ENCODE measurements around the gene HSCB.
A peak's percentile ranks its signal among the peaks of the same experiment; 100 is the strongest.
"Not testable (repeated sequence)": the region's sequence is repeated elsewhere in the genome, so short reads cannot be mapped to it uniquely, and the experiment has no call there.

The HSCB gene, protein sequence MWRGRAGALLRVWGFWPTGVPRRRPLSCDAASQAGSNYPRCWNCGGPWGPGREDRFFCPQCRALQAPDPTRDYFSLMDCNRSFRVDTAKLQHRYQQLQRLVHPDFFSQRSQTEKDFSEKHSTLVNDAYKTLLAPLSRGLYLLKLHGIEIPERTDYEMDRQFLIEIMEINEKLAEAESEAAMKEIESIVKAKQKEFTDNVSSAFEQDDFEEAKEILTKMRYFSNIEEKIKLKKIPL

DNA sequence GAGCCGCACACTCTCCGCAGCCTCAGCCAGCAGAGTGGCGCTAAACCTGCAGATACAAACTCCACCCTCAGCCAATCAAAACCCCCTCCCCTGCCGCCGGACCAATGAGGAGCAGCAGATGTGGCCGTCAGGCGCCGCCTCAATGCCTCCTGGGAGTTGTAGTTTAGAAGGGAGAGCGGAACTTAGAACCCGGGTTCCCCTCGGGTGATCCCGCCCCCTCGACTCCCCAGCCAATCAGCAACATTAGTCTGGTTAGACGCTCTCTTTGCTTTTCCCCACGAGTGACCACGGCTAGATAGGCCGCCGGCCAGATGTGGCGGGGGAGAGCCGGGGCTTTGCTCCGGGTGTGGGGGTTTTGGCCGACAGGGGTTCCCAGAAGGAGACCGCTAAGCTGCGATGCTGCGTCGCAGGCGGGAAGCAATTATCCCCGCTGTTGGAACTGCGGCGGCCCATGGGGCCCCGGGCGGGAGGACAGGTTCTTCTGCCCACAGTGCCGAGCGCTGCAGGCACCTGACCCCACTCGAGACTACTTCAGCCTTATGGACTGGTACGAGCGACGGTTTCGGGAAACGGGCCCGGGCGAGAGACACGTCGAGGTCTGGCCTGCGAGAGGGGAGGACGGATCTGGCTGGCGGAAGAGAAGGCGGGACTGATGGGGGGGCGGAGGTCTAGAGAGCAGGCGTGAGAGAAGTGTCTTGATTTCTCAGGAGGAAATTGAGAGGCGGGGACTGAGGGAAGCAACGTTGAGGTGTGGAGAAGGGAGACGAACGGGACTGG, at the start of gene HSCB, which contains the start of gene CHEK2:
Gene HSCB, plus strand, starts transcription at position 255 of the 777 bp plus-strand sequence. Its CDS starts 57 bp downstream, at position 312.
Gene CHEK2, minus strand, starts transcription at position 36 of the 777 bp plus-strand sequence. CDS start 7,099 bp downstream, outside the sequence.
- peak; percentile 95 for DNase-seq (ENCODE audit: low read depth)

DNA sequence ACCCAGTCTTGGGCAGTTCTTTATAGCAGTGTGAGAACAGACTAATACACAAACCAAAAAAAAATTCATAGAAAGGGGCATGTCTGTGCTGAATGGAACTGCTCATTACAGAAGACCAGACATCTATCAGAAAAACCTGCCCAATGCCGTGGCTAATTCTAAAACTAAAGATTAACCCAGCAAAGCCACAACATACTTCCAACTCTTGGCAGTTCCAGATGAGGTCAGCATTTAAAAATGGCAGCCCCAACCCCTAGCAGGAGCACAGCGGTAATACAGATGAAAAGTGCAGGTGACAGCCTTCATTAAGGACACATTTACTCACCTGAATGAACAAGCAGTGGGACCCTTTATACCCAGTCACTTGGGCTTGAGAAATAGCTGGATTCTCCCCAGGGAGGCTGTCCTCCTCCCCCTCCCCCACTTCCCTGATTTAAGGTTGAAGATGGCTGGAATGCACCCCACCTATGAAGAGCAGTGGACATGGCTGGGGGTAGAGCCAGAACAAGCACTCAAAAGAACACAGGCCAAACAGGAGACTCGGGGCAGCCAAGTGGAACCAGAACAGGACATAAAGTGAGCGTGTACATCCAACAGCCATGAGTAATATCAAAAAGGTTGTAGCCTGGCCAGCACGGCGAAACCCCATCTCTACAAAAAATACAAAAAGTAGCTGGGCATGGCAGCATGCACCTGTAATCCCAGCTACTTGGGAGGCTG, 48.6 kb upstream of the HSCB start:
- not testable (repeated sequence) for DNase-seq (ENCODE audit: low read depth)

DNA sequence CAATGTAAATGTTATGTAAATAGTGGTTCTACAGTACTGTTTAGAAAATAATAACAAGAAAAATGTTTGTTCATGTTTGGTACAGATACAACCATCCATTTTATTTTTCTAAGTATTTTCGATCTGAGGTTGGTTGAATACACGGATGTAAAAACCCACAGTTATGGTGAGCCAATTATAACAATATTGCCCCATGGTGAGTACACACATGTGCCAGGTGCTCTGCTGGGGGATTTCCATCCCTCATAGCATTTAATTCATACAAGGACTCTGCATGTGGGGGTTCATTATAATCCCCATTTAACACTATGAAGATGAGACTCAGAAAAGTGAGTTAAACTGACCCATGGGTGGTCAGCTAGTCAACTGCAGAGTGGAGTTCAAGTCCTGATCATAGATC, 38.9 kb upstream of the HSCB start:
- DNase-seq (ENCODE audit: low read depth) = no peak

DNA sequence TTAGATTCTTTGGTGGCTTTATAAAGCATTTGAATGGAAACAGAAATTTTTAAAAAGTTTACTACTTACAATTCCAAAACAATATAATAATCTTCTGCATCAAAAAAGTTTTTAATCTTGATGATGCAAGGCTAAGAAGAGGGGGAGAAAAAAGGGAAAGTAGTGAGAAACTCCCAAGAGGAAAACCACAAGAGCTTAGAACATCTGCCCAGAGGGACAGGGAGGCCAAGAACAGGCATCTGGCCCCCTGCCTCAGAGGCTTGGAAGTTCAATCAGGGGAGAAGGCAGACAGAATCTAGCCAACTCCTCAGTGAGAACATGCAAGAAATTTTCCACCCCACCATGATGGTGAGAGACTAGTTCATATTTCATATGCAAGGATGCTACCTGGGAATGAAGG, 38.4 kb upstream of the HSCB start:
- no peak for DNase-seq (ENCODE audit: low read depth)

DNA sequence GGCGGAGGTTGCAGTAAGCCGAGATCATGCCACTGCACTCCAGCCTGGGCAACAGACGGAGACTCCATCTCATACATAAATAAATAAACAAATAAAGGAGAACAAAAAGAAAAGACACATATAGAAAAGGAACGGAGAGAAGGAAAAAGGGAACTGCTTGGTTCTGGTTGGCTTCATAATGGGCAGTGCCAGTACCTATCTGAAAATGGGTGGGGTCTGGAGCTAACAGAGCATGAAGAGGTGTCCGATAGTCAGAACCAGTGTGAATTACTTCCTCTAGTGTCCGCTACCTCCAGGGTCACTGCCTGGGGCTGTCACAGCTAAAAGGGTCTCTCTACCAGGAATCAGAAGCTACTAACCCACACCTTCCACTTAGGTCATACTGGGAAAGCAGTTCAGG, 35.0 kb upstream of the HSCB start:
- no peak for DNase-seq (ENCODE audit: low read depth)

DNA sequence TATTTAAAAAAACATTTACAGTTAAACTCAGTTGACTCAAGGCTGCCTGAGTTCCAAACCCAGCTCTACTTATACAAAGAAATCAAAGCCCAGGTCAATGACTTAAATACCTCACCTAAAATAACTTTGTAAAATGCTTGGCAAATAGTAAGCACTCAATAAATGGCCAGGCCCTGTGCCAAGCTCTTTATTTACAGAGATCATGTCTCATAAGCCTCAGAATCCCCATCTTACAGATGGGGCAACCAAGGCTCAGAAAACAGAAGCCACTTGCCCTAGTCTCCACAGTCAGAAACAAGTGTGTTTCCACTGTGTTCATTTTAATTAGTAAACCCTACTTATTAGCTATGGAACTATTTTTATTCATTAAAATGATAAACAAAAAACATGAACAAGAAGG, 31.7 kb upstream of the HSCB start:
- no peak for DNase-seq (ENCODE audit: low read depth)

DNA sequence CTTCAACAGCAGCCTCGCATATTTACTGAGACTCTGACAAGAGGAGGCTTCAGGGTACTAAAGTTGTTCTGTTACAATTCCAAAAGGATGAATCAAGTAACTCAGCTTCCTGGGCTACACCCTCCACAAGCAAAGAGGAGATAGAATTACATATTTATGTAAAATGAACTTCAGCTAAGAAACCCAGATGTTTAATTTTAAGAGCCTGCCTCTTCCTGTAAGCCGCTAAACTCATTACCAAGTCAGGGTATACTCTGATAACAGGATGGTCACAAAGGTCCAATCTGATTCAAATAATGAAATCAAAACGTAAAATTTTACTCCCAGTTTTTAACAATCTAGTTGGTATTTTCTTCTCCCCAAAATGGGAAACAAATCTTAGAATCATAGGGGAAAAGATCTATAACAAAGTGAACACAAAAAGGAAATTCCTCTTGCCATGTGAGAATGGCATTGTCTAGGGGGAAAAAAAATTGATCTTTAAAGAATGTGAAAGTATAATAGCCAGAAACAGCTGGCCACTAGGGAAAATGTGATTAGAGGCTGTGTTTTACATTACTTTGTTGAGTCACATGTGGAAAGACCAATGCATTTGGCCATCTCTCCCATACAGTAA, 31.2 kb upstream of the HSCB start:
- DNase-seq (ENCODE audit: low read depth) = no peak

DNA sequence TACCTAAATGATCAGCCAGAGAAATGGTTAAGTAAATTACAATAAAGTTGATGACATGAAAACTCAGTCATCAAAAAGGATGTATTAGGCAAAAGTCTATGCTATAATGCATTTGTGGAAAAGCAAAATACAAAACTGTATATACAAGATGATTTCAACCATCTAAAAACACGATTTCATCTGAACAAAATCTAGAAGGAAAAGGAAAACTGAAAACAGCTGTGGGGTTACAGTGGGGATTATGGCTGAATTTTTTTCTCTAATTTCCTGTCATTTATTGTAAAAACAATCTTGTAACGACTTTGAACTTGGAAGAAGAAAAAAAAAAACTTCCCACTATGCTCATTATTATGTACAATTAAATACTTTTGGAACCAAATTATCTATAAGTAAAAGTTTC, 30.5 kb upstream of the HSCB start:
- no peak for DNase-seq (ENCODE audit: low read depth)

DNA sequence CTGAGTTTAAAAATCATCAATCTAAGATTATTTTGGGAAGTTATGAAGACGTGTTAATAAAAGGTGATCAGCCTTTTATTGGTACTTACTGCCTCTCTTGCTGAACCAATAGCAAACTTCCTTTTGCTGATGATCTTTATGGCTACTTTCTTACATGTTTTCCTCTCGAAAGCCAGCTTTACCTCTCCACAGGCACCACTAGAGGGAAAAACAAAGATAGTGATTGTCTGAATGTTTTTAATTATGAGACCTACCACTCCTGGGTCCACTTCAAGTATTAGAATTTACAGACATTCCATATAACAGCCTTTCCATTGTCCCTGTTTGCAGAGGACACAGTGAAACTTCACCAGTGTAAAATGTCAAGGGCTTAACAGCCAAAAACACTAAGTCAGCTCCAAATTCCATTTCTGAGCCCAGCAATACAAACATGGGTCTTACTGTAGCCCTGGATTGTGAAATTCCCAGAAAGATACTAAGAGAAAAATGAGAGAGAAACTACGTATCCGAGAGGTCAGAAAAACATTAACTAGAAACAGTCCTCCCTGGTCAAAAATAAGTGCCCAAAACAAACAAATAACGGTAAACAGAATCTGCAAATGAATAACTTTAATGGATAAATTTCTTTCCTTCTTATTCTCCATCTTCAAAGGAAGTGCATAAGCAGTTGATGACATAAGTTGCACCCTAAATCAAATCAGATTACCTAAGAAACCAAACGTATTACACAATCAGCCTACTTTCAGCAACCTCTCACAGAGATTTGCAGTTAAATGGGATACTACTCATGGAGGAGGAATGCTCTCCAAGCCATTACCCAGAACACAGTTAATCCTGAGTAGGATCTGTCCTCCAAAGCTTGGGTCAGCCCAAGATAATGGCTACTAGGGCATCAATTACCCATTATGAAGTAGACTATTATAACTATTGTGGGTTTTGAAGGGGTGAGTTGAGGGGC, 29.7 kb upstream of the HSCB start:
- DNase-seq (ENCODE audit: low read depth) = no peak

DNA sequence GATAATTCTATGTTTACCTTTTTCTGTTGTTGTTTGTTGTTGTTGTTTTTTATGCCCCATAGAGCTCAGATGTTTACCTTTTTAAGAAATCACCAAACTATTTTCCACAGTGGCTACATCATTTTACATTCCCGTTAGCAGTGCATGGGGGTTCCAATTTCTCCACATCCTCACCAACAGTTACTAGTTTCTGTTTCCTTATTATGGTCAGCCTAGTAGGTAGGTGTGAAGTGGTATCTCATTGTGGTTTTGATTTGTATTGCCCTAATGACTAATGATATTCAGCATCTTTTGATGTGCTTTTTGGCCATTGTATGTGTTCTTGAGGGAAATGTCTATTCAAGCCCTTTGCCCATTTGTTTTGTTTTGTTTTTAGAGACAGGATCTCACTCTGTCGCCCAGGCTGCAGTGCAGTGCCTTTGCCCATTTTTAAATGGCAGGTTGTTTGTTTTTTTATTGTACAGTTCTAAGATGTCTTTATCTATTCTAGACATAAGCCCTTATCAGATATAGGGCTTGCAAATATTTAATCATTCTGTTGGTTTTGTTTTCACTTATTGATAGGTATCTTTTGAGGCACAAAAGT, 27.7 kb upstream of the HSCB start:
- DNase-seq (ENCODE audit: low read depth) = no peak

DNA sequence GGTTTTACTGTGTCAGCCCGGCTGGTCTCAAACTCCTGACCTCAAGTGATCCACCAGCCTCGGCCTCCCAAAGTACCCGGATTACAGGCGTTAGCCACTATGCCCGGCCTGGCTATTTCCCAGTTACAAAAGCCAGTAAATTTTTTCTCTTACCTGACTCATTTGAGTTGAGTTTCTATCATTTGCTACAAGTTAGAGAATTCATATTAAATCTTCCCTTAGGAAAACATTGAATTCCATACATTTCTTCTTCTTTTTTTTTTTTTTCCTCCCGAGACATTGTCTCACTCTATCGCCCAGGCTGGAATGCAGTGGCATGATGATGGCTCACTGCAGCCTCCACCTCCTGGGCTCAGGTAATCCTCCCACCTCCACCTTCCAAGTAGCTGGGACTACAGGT, 26.2 kb upstream of the HSCB start:
- no peak for DNase-seq (ENCODE audit: low read depth)

DNA sequence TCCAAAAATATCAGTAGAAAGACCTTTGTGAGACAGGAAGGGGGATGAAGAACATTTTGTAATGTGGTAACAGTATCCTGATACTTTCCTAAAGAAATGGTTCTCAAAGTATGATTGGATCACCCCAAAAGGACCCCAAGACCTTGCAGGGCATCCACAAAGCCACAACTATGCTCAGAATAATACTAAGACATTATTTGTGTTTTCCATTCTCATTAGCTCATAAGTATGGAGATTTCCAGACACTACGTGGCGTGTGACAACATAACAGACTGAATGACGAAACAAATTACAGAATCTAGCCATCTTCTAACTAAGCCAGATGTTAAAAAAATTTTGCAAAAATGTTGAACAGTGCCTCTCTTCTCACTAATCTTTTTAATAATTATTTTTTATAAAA, 25.2 kb upstream of the HSCB start:
- DNase-seq (ENCODE audit: low read depth) = no peak

DNA sequence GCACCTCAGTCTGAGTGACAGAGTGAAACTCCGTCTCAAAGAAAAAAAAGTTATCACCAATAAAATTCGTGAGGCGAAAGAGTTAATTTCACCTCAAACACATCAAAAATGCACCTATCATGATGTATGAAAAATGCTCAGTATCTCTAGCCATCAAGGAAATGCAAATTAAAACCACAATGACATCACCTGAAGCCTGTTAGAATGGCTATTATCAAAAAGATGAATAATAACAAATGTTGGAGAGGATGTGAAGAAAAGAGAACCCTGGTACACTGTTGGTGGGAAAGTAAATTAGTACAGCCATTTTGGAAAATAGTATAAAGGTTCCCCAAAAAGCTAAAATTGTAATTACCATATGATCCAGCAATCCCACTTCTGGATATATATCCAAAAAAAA, 23.8 kb upstream of the HSCB start:
- DNase-seq (ENCODE audit: low read depth) = no peak

DNA sequence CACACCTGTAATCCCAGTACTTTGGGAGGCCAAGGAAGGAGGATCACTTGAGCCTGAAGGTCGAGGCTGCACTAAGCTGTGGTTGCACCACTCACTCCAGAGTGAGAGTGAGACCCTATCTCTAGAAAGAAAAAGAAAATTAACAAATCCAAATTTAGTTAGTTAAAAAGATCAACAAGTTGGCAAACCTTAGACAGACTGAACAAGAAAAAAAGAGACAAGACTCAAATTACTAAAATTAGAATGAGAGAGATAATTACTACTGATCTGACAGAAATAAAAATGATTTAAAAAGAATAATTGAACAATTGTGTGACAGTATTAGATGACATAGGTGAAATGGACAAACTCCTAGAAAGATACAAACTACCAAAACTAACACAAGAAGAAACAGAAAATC, 13.8 kb upstream of the HSCB start:
- DNase-seq (ENCODE audit: low read depth) = no peak

DNA sequence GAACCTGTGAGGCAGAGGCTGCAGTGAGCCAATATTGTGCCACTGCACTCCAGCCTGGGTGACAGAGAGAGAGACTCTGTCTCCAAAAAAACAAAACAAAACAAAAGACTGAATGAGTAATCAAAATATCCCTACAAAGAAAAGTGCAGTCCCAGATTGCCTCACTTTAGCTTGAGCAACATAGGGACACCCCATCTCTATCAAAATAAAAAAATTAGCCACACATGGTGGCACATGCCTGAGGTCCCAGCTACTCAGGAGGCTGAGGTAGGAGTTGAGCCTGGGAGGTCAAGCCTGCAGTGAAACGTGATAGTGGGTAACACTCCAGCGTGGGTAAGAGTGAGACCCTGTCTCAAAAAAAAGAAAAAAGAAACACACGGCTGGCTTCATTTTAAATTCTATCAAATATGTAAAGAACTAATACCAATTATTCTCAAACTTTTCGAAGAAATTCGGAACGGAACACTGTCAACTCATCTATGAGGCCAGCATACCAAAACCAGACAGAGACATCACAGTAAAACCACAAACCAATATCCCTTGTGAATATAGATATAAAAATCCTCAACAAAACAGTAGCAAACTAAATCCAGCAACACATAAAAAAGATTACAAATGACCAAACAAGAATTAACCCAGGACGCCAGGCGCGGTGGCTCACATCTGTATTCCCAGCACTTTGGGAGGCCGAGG, 13.1 kb upstream of the HSCB start:
- no peak for DNase-seq (ENCODE audit: low read depth)

DNA sequence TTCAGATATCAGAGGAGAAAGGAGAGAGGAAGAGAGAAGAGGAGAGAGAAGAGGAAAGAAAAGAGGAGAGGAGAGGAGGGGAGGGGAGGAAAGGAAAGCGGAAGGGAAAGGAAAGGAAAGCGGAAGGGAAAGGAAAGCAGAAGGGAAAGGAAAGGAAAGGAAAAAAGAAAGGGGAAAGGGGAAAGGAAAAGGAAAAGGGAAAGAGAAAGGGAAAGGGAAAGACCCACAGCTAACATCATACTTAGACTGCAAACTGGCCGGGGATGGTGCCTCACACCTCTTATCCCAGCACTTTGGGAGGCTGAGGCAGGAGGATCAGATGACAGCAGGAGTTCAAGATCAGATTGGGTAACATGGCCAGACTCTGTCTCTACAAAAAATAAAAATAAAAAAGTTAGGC, 11.7 kb upstream of the HSCB start:
- DNase-seq (ENCODE audit: low read depth) = no peak

DNA sequence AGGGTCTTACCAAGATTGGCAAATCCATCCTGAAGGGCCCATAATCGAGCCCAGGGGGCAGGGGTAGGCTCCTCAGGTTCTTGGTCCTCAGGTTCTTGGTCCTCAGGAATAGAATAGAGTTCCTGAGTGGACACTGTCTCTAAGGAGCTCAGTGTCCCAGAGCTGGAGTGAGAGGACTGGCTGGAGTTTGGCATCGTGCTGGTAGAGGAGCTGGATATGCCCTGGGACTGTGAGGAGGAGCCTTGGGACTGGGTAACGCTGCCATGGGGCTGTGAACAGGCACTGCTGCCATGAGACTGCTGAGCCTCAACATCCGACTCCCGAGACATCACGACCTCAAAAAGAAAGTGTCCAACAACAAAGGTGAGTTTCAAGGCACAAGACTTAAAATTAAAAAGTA, 7.4 kb upstream of the HSCB start:
- DNase-seq (ENCODE audit: low read depth) = no peak

DNA sequence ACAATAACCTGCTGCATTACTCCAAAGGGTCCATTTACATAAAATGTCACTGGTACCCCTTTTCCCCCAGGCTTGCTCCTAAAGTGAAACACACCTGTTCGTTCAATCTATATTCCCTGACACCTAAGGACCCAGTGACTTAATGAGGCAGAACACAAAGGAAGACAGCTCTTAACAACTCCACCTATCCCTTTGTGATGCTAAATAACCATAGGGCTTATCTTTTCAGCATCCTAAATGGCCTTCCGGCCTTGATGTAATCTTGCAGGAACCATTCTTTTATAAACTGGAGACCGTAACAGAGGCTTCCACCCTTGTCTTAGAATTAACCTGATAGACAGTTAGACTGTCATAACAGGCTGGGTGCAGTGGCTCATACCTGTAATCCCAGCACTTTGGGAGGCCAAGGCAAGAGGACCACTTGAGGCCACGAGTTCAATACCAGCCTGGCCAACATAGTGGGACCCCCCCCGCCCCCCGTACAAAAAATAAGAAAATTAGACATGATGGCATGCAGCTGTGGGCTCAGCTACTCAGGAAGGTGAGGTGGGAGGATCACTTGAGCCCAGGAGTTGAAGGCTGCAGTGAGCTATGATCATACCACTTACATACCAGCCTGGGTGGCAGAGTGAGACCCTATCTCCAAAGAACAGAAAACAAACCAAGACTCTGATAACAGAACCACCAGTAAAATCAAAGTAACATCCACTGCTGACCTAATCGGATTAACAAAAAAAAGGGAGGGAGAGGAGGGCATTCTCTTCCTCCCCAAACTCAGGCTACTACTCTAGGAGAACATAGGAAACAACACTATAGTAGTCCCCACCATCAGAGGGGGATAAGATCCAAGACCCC, 5.3 kb upstream of the HSCB start:
- no peak for DNase-seq (ENCODE audit: low read depth)

DNA sequence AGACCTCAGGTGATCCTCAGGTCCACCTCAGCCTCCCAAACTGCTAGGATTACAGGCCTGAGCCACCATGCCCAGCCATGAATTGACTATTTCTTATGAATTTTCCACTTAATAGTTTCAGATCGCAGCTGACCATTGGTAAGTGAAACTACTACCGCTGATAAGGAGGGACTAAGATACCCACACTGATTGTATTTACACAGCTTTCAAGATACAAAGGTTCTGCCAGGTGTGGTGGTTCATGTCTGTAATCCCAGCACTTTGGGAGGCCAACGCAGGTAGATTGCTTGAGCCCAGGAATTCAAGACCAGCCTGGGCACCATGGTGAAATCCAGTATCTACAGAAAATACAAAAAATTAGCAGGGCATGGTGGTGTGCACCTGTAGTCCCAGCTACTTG, 4.1 kb upstream of the HSCB start:
- no peak for DNase-seq (ENCODE audit: low read depth)

Data from activated T-cell treated with anti-CD3 and anti-CD28 coated beads for 48 hours (primary cell).